Panc1 (cell line): ENCODE results near the gene ZBTB20. TPM values are rescaled to one million over a fixed set of nuclear protein-coding genes. Genes with fewer than 3 reads are reported as not detected.

Experiments
- ATAC-seq: fragments of 200-7000 bp; cut with Tn5 transposase; 2 replicates; pipeline ENCODE4 v1.9.1; 2020; ENCODE audit warnings: mild to moderate bottlenecking, moderate library complexity
- BruUV-seq: library from RNA; stranded (reverse); fragments of 400-500 nt; replicated peaks from 2 replicates; lab custom pipeline; 2021; lab: Mats Ljungman, UMichigan
- CTCF ChIA-PET: fragments of 300-600 bp; sonication (Branson Sonifier 250); formaldehyde crosslinking; loops from one replicate; lab custom pipeline; 2022; ENCODE audit warnings: antibody characterized with exemption; lab: Charles Lee
- POLR2A ChIA-PET: fragments of 300-600 bp; sonication (Branson Sonifier 250); formaldehyde crosslinking; loops from one replicate; lab custom pipeline; 2022; ENCODE audit warnings: antibody characterized with exemption; lab: Charles Lee
- DNase-seq: peaks from one replicate; pipeline ENCODE4 v3.0.0-alpha.2; 2010; ENCODE audit warnings: low read depth, low spot score
- H3K27ac ChIP-seq: 2 replicates; pipeline ENCODE4 v1.5.1; 2011; ENCODE audit warnings: mild to moderate bottlenecking, low read length, inconsistent platforms
- H3K27me3 ChIP-seq: fragments of 200-500 bp; sonication (Bioruptor generic); 2 replicates; pipeline ENCODE4 v1.6.0; 2014; ENCODE audit warnings: low read length, inconsistent platforms; ENCODE audit not compliant: control insufficient read depth, insufficient read depth
- H3K36me3 ChIP-seq: fragments of 200-500 bp; sonication (Bioruptor generic); 2 replicates; pipeline ENCODE4 v1.5.1; 2014; ENCODE audit warnings: inconsistent platforms, mild to moderate bottlenecking, low read length, moderate library complexity; ENCODE audit not compliant: control insufficient read depth, insufficient read depth
- H3K4me1 ChIP-seq: 2 replicates; pipeline ENCODE4 v1.5.1; 2011; ENCODE audit warnings: inconsistent platforms, mild to moderate bottlenecking, low read length, moderate library complexity; ENCODE audit not compliant: control insufficient read depth, insufficient read depth
- H3K4me3 ChIP-seq, 2 experiments: 2 replicates each; pipeline ENCODE4 v1.5.1; 2011 to 2012; ENCODE audit warnings: low read depth in 2 of 2, low read length in 2 of 2, mild to moderate bottlenecking in 2 of 2, inconsistent platforms in 1 of 2, moderate library complexity in 1 of 2
- H3K9me3 ChIP-seq: fragments of 200-500 bp; sonication (Bioruptor generic); 2 replicates; pipeline ENCODE4 v1.5.1; 2014; ENCODE audit warnings: low read depth, mild to moderate bottlenecking, inconsistent platforms, low read length, moderate library complexity; ENCODE audit not compliant: control insufficient read depth, insufficient read depth
- CTCF ChIP-seq: fragments of 450-650 bp; IDR thresholded peaks from 2 replicates; pipeline ENCODE4 v1.5.1; 2017; ENCODE audit warnings: mild to moderate bottlenecking
- POLR2AphosphoS5 ChIP-seq: IDR thresholded peaks from 2 replicates; pipeline ENCODE4 v1.6.1; 2012; ENCODE audit warnings: mild to moderate bottlenecking, low read depth, low read length, moderate library complexity
- REST ChIP-seq, 2 experiments: IDR thresholded peaks; 2 replicates each; pipeline ENCODE4 v1.6.1; 2011 to 2012; ENCODE audit warnings: low read depth in 2 of 2, control low read depth in 1 of 2, low read length in 1 of 2, mild to moderate bottlenecking in 1 of 2, moderate library complexity in 1 of 2; ENCODE audit not compliant: insufficient read depth in 1 of 2
- SIN3A ChIP-seq: IDR thresholded peaks from 2 replicates; pipeline ENCODE4 v1.6.1; 2012; ENCODE audit warnings: low read depth, mild to moderate bottlenecking, low read length, moderate library complexity, borderline replicate concordance; ENCODE audit not compliant: insufficient read depth
- TCF7L2 ChIP-seq: IDR thresholded peaks from 2 replicates; pipeline ENCODE4 v1.6.1; 2011; ENCODE audit warnings: mild to moderate bottlenecking, low read depth, low read length, inconsistent platforms
- in situ Hi-C: cut with HindIII; loops from 2 replicates; pipeline ENCODE4 v1.10.0; 2016; ENCODE audit warnings: low sequenced_read_pairs, low pct_unique_long_range_greater_than_20kb
- intact Hi-C: fragments of 100-400 bp; cut with micrococcal nuclease; formaldehyde crosslinking; loops from one replicate; pipeline ENCODE4 v1.10.0; 2022; ENCODE audit not compliant: unreplicated experiment
- total RNA-seq: library from RNA; stranded (reverse); gene quantifications from one replicate; pipeline ENCODE4 v1.2.1, GENCODE V29; 2021; ENCODE audit not compliant: unreplicated experiment

The ZBTB20 gene
- total RNA-seq, 1 experiment from 2014 or later, result 4.1 TPM

DNA sequence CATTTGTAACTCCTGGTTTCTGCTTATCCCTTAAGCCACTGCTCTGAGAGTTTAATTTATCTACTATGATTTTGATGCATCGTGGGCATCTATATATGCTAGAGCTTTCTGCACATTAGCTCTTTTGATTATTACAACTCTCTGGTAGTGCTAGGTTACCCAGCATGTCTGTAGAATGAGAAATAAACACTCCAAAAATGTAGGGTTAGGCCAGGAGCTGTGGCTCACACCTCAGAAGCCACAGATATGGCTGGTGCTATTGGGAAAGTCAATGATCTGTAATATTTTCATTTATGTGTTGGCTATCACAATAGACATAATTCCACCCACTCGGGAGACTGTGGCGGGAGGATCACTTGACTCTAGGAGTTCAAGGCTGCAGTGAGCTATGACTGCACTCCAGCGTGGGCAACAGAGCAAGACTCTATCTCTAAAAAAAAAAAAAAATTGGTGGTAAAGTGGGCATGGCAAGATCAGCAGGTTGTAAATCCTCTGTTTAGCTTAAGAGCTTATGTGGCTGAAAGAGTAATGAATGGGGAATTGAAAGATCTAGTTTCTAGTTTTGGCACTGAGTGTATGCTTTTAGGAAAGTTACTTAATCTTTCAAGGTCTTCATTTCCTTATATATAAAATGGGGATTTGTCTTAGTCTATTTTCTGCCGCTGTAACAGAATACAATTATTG is 847.0 kb downstream of the ZBTB20 start:
- intact Hi-C loops, result loop anchor here (5.0 kb wide), 1 partner anchor 148 kb away; no protein-coding TSS in a partner anchor
- Histone ChIP-seq H3K27ac (no peak overlapping the region), H3K4me1 (no peaks in the 10 kb centered on the region), H3K36me3 (no peaks in the 10 kb centered on the region), H3K27me3 (no peaks in the 10 kb centered on the region; the same call in 1 of the 2 replicates), H3K4me3 (no peak overlapping the region), H3K9me3 (no peaks in the 10 kb centered on the region)
- BruUV-seq, result no TSS peak
- DNase-seq, result no peak
- no peak for ATAC-seq
- ChIA-PET POLR2A (no interaction called here), CTCF (no interaction called here)
- in situ Hi-C loops, result no loop called here
- TF ChIP-seq CTCF (no peak), SIN3A (no peak), REST (IDR thresholded peaks at IDR 0.05; ENCODE audit: insufficient read depth in 1 of 2, low read depth in 2 of 2, low read length in 1 of 2) (no peak)

DNA sequence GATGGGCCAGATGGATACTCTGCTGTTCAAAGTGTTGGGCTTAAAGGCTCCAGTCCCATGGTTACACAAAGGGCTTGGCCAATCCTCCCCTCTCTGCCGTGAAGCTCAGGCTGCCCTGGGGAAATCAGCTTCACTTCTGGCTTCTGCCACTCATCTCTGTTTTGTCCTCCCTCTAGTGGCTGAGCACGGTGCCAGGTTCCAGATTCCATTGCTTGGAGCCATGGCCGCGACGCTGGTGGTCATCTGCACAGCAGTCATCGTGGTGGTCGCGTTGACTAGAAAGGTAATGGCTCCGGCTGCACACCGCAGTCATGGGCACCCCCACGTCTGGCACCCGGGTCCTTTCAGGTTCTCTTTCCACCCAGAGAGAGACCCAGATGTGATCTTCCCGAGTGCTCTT is 847.7 kb downstream of the ZBTB20 start:
- Histone ChIP-seq H3K9me3 (no peaks in the 10 kb centered on the region), H3K27ac (no peak overlapping the region), H3K36me3 (no peaks in the 10 kb centered on the region), H3K27me3 (no peaks in the 10 kb centered on the region; the same call in 1 of the 2 replicates), H3K4me1 (no peaks in the 10 kb centered on the region), H3K4me3 (no peak overlapping the region)
- no peak for DNase-seq
- ChIA-PET POLR2A (no interaction called here), CTCF (interaction anchor here (0.6 kb wide), 1 partner anchor 133 kb away, joined by 3 read pairs; no protein-coding TSS in a partner anchor)
- peak; percentile 84 for ATAC-seq
- in situ Hi-C loops, result no loop called here
- TF ChIP-seq REST (IDR thresholded peaks at IDR 0.05; ENCODE audit: insufficient read depth in 1 of 2, low read depth in 2 of 2, low read length in 1 of 2), result no peak
- TF ChIP-seq SIN3A, result no peak
- TF ChIP-seq POLR2AphosphoS5, result no peak
- TF ChIP-seq TCF7L2, result no peak
- TF ChIP-seq CTCF, result peak; percentile 76
- no TSS peak for BruUV-seq
- intact Hi-C loops, result loop anchor here (5.0 kb wide), 1 partner anchor 147 kb away; no protein-coding TSS in a partner anchor
